Activated T-cell treated with anti-CD3 and anti-CD28 coated beads, Interleukin-2, amount 50 U/mL, for 24 hours (primary cell): ENCODE measurements around the gene KIAA1217.

Experiments
- DNase-seq: peaks from one replicate; pipeline ENCODE4 v3.0.0-alpha.2; 2020
- H3K27ac Mint-ChIP-seq: 2 replicates; pipeline ENCODE4 v1.8.0; 2020; ENCODE audit warnings: mild to moderate bottlenecking, mixed read lengths
- H3K27me3 Mint-ChIP-seq: 2 replicates; pipeline ENCODE4 v1.8.0; 2020; ENCODE audit warnings: mixed read lengths
- H3K36me3 Mint-ChIP-seq: 2 replicates; pipeline ENCODE4 v1.8.0; 2020; ENCODE audit warnings: low read depth, mixed read lengths
- H3K4me1 Mint-ChIP-seq: 2 replicates; pipeline ENCODE4 v1.8.0; 2020; ENCODE audit warnings: low read depth, mixed read lengths
- H3K4me3 Mint-ChIP-seq: 2 replicates; pipeline ENCODE4 v1.8.0; 2020; ENCODE audit warnings: mild to moderate bottlenecking, moderate library complexity, mixed read lengths
- H3K9me3 Mint-ChIP-seq: 2 replicates; pipeline ENCODE4 v1.8.0; 2020; ENCODE audit warnings: mixed read lengths

The KIAA1217 gene

GRCh38 chr10:24453404-24453830 lies 244.5 kb downstream of the KIAA1217 start:
- DNase-seq, result no peak
- Mint-ChIP-seq H3K27me3 (peaks cover 73% of the 10 kb centered on the region), H3K4me1 (peaks cover 27% of the 10 kb centered on the region), H3K36me3 (no peaks in the 10 kb centered on the region), H3K9me3 (no peaks in the 10 kb centered on the region), H3K27ac (no peak overlapping the region), H3K4me3 (no peak overlapping the region)

- peaks cover 22% of the 10 kb centered on the region for H3K4me1 Mint-ChIP-seq
- no peaks in the 10 kb centered on the region for H3K9me3 Mint-ChIP-seq
- no peak overlapping the region for H3K27ac Mint-ChIP-seq
- no peak for DNase-seq
- H3K27me3 Mint-ChIP-seq, result peaks cover 69% of the 10 kb centered on the region
- H3K36me3 Mint-ChIP-seq, result no peaks in the 10 kb centered on the region
- no peak overlapping the region for H3K4me3 Mint-ChIP-seq
Observed at GRCh38 chr10:24453973-24454372, 245.0 kb downstream of the KIAA1217 start.

GRCh38 chr10:24455447-24455846 lies 246.5 kb downstream of the KIAA1217 start:
- Mint-ChIP-seq H3K27me3 (peaks cover 67% of the 10 kb centered on the region), H3K36me3 (no peaks in the 10 kb centered on the region), H3K4me1 (peaks cover 13% of the 10 kb centered on the region), H3K9me3 (no peaks in the 10 kb centered on the region), H3K4me3 (no peak overlapping the region), H3K27ac (no peak overlapping the region)
- no peak for DNase-seq

GRCh38 chr10:24456322-24456721 lies 247.4 kb downstream of the KIAA1217 start:
- no peaks in the 10 kb centered on the region for H3K9me3 Mint-ChIP-seq

GRCh38 chr10:24457661-24458318 lies 248.9 kb downstream of the KIAA1217 start:
- no peak overlapping the region for H3K4me3 Mint-ChIP-seq
- H3K27me3 Mint-ChIP-seq, result peaks cover 65% of the 10 kb centered on the region
- H3K4me1 Mint-ChIP-seq, result peaks cover 6% of the 10 kb centered on the region
- no peak for DNase-seq
- no peak overlapping the region for H3K27ac Mint-ChIP-seq
- no peaks in the 10 kb centered on the region for H3K9me3 Mint-ChIP-seq
- no peaks in the 10 kb centered on the region for H3K36me3 Mint-ChIP-seq

More at GRCh38 chr10:24456322-24456721, 247.4 kb downstream of the KIAA1217 start:
- DNase-seq, result no peak
- Mint-ChIP-seq H3K4me1 (peaks cover 10% of the 10 kb centered on the region), H3K27me3 (peaks cover 67% of the 10 kb centered on the region), H3K27ac (no peak overlapping the region), H3K4me3 (no peak overlapping the region), H3K36me3 (no peaks in the 10 kb centered on the region)

GRCh38 chr10:24459836-24460235 lies 250.9 kb downstream of the KIAA1217 start:
- DNase-seq, result no peak
- Mint-ChIP-seq H3K27me3 (peaks cover 47% of the 10 kb centered on the region), H3K4me1 (peaks cover 25% of the 10 kb centered on the region), H3K9me3 (no peaks in the 10 kb centered on the region), H3K27ac (no peak overlapping the region), H3K36me3 (no peaks in the 10 kb centered on the region), H3K4me3 (no peak overlapping the region)

GRCh38 chr10:24462291-24462813 lies 253.4 kb downstream of the KIAA1217 start:
- DNase-seq, result no peak
- H3K27me3 Mint-ChIP-seq, result peaks cover 29% of the 10 kb centered on the region
- H3K4me1 Mint-ChIP-seq, result peaks cover 46% of the 10 kb centered on the region
- no peaks in the 10 kb centered on the region for H3K9me3 Mint-ChIP-seq
- H3K4me3 Mint-ChIP-seq, result no peak overlapping the region
- H3K27ac Mint-ChIP-seq, result no peak overlapping the region
- no peaks in the 10 kb centered on the region for H3K36me3 Mint-ChIP-seq

GRCh38 chr10:24462889-24463552 lies 254.1 kb downstream of the KIAA1217 start:
- Mint-ChIP-seq H3K36me3 (no peaks in the 10 kb centered on the region), H3K27ac (no peak overlapping the region), H3K4me1 (peaks cover 47% of the 10 kb centered on the region), H3K27me3 (peaks cover 26% of the 10 kb centered on the region), H3K4me3 (no peak overlapping the region), H3K9me3 (no peaks in the 10 kb centered on the region)
- DNase-seq, result no peak

- Mint-ChIP-seq H3K4me1 (peaks cover 47% of the 10 kb centered on the region), H3K27me3 (peaks cover 26% of the 10 kb centered on the region), H3K9me3 (no peaks in the 10 kb centered on the region), H3K27ac (peak overlapping the region; percentile 67), H3K4me3 (peak overlapping the region; percentile 24), H3K36me3 (no peaks in the 10 kb centered on the region)
- DNase-seq, result peak; percentile 37
Observed at GRCh38 chr10:24463611-24464426, 254.9 kb downstream of the KIAA1217 start.

- Mint-ChIP-seq H3K4me3 (no peak overlapping the region), H3K9me3 (no peaks in the 10 kb centered on the region), H3K27ac (no peak overlapping the region), H3K4me1 (peaks cover 47% of the 10 kb centered on the region), H3K36me3 (no peaks in the 10 kb centered on the region), H3K27me3 (peaks cover 25% of the 10 kb centered on the region)
- no peak for DNase-seq
Observed at GRCh38 chr10:24465124-24465874, 256.4 kb downstream of the KIAA1217 start.

- peak; percentile 51 for DNase-seq
- H3K27me3 Mint-ChIP-seq, result peaks cover 21% of the 10 kb centered on the region
- H3K36me3 Mint-ChIP-seq, result no peaks in the 10 kb centered on the region
- H3K27ac Mint-ChIP-seq, result peak overlapping the region; percentile 65
- peak overlapping the region; percentile 33 for H3K4me3 Mint-ChIP-seq
- no peaks in the 10 kb centered on the region for H3K9me3 Mint-ChIP-seq
- H3K4me1 Mint-ChIP-seq, result peaks cover 47% of the 10 kb centered on the region
Observed at GRCh38 chr10:24465891-24466818, 257.2 kb downstream of the KIAA1217 start.

- H3K27me3 Mint-ChIP-seq, result peaks cover 22% of the 10 kb centered on the region
- no peak overlapping the region for H3K27ac Mint-ChIP-seq
- H3K4me1 Mint-ChIP-seq, result peaks cover 47% of the 10 kb centered on the region
- H3K4me3 Mint-ChIP-seq, result peak overlapping the region; percentile 4
- no peaks in the 10 kb centered on the region for H3K9me3 Mint-ChIP-seq
- H3K36me3 Mint-ChIP-seq, result no peaks in the 10 kb centered on the region
- DNase-seq, result no peak
Observed at GRCh38 chr10:24467136-24467535, 258.2 kb downstream of the KIAA1217 start.

GRCh38 chr10:24467605-24468004 lies 258.7 kb downstream of the KIAA1217 start:
- H3K4me3 Mint-ChIP-seq, result no peak overlapping the region
- H3K27me3 Mint-ChIP-seq, result peaks cover 22% of the 10 kb centered on the region
- no peak for DNase-seq
- peaks cover 45% of the 10 kb centered on the region for H3K4me1 Mint-ChIP-seq
- no peaks in the 10 kb centered on the region for H3K9me3 Mint-ChIP-seq
- no peaks in the 10 kb centered on the region for H3K36me3 Mint-ChIP-seq
- H3K27ac Mint-ChIP-seq, result no peak overlapping the region
